Stimulated activated CD4-positive, alpha-beta T cell treated with anti-CD3 and anti-CD28 coated beads, Interleukin-4, amount 100 ng/mL, for 1 hour (primary cell): ENCODE data around the gene IQCF2.
"Not testable (repeated sequence)": the region's sequence is repeated elsewhere in the genome, so short reads cannot be mapped to it uniquely, and the experiment has no call there.

Source experiments
- DNase-seq: peaks from one replicate; pipeline ENCODE4 v3.0.0-alpha.2; 2020

The IQCF2 gene

GRCh38 chr3:51879937-51880336 lies 18.5 kb downstream of the IQCF2 start:
- DNase-seq, result no peak

- no peak for DNase-seq
Observed at GRCh38 chr3:51886447-51886846, 25.0 kb downstream of the IQCF2 start.

GRCh38 chr3:51887620-51888019 lies 26.2 kb downstream of the IQCF2 start:
- DNase-seq, result no peak

GRCh38 chr3:51888463-51889105 lies 27.2 kb downstream of the IQCF2 start:
- no peak for DNase-seq

- no peak for DNase-seq
Observed at GRCh38 chr3:51891242-51892039, 30.0 kb downstream of the IQCF2 start.

GRCh38 chr3:51894391-51894790 lies 33.0 kb downstream of the IQCF2 start:
- DNase-seq, result no peak

- no peak for DNase-seq
Observed at GRCh38 chr3:51894939-51895338, 33.5 kb downstream of the IQCF2 start.

- DNase-seq, result no peak
Observed at GRCh38 chr3:51896607-51897305, 35.3 kb downstream of the IQCF2 start.

- no peak for DNase-seq
Observed at GRCh38 chr3:51897391-51897790, 36.0 kb downstream of the IQCF2 start.

- DNase-seq, result not testable (repeated sequence)
Observed at GRCh38 chr3:51900043-51900442, 38.6 kb downstream of the IQCF2 start.

GRCh38 chr3:51902361-51902760 lies 40.9 kb downstream of the IQCF2 start:
- not testable (repeated sequence) for DNase-seq

GRCh38 chr3:51904034-51904823 lies 42.8 kb downstream of the IQCF2 start:
- DNase-seq, result no peak

GRCh38 chr3:51908026-51908425 lies 46.6 kb downstream of the IQCF2 start:
- DNase-seq, result no peak
